ENCODE results near the gene RIC8B.

Gene RIC8B

DNA sequence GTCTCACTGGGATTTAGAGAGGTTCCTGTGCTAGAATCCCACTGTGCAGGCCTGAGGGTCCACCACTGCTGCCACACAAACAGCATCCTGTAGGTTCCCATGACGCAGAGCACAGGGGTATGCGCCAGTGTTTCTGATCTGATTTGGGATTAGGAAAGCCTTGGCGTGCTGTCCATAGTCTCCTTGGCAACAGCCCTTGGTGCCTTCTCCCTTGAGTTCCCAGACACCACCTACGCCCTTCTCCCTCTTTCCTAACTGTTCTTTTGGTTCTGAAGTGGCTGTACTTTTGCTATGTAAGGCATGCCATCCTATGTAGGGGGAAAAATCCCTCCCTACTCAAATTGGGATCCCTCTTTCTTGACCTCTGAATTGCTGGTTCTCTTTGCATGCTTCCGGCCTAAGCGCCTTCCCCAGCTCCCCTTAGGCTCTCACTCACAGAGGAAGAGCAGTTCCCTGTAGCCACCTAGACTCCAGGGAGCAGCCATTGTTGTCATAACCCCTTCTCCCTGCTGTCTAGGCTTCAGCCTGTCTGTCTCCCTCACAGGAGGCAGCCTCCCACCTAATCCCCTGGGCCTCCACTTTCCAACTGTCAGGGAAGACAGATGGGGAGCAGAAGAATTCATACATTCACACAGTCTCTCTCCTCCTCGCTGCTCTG is 14.8 kb upstream of the RIC8B start:
- DNase-seq, result no peak

DNA sequence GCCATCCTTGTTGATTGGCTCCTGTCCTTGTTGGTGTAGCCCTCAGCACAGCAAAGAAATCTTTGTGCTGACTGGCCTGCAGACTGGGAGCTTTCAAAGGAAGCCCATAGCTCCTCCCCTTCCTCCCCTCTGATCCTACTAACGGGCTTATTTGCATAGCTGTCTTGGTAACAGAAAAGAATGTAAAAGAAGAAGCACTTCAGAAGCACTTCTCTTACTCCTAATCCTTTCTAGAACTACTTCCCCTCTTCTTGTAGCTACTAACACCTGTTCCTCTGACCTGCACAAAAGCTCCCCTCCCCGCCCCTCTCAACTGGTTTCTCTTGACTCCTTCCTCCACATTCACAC is 14.3 kb upstream of the RIC8B start:
- DNase-seq, result peak in 1 of 2 experiments; percentile 16

DNA sequence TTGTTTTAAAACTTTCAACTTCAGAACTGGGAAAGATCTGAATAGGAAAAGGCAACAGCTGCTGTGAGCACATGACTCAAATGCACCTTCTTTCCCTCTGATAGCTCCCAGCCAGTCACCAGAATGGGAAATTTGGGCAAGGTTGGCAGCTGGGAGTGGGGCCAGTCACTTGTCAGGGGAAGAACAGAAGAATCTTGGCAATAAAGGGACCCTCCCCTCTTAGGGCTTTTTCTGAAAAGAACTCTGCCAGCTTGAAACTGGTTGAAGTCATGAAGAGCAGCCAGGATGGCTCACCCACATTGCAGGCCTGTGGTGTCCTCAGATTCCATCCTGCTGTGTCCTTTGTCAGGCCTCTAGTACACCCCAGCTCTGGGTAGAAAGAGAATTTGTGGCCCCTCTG is 10.3 kb upstream of the RIC8B start:
- no peak for DNase-seq

DNA sequence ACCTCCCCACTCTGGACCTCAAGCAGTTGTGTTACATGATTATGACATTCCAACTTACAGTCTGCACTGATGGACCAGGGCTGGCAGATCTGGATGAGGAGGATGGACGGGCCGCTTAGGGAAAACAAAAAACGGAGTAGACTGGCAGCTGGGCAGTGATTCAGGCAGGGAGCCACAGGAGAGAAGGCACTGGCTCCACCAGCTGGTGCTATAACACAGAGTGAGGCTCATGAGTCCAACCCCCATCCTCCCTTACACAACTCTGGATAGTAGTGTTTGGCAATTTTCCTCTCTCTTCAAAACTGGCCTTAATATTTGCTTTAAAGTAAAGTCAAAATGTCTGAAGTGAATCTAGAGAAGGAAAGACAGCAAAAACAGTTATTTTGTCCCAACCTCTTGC is 9.7 kb upstream of the RIC8B start:
- no peak for DNase-seq

DNA sequence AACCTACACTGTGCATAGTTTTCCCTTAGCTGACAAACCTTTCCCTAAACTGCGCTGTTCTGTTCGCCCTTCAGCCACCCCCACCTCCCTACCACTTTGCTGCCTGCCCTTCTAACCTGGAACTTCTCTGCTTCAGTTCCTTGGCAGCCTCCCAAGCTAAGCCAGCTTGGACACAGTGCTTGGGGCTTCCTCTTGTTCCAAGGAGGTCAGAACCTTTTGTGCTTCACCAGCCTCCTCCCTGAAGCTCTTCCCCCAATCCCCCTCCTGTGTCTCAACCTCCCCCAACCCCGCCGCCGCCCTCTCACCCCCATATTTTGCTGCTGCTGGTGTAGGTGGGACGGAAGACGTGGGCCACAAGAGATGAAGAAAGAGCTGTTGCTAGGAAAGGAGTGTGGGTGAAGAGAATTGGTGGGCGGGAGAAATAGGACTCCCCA is 8.1 kb upstream of the RIC8B start:
- DNase-seq, result no peak

DNA sequence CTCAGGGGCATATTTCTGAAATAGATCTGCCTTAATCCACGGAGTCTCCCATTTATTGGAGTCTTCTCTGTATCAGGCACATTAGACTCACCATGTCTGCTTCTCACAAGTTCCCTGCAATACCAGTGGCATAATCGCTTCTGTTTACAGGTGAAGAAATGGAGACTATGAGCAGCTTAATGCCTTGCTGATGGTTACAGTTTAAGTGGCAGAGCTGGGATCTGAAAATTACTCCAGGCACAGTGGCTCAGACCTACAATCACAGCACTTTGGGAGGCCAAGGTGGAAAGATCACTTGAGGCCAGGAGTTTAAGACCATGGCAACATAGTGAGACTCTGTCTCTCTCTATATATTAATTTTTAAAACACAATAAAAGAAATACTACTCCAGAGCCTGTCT is 7.3 kb upstream of the RIC8B start:
- DNase-seq, result no peak

DNA sequence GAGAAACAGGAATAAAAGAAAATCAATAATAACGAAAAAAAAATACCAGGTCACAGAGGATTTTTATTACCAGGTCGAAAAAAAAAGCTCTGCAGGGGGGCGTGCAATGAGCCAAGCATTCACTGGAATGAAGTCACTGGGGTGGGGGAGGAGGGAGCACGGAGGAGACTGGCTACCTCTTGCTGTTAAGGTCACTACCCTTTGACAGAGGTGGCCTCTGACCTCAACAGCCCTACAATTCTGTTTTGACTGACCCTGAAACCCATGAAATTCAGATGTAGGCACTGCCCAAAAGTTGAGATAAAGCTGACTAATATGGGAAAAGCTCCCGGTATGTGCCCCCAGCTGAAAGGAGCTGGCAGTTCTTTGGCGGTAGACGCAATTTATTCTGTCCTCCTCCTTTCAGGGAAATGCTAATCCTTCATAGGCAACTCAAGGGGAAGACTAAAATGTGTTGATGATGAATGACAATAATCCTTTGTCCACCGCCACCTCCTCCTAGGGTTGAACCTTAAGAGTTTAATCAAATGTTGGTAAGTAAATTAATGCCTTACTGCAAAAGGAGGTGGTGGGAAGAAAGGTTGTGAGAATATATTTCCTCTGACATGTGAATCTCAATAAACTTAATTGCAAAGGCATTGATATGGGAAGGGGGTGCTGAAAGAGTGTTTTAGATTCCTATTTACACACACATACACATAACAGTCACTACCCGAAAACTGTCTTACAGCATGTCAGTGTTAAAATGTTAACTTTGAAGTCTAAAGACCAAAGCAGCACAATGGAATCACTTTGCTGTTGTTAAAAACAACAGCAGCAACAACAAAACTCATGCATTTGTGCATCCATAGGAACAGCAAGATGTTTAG is 6.3 kb upstream of the RIC8B start:
- DNase-seq, result no peak

DNA sequence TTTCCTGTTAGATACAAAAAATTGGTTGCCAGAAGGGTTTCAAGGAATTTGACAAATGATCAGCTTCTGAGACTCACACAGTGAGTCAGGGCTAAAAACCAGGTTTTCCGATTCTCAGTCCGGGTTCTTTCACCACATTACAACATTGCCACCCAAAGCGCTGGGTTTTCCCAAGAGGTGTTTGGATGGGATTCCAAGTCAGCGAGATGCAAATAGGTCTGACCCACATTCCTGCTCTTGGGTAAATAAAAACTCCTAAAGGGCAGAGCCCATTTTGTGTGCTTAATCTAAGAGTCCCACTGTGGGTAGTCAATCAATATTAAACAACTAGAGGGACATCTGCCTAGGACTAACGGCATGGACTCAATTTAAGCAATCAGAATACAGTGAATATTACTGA is 5.4 kb upstream of the RIC8B start:
- no peak for DNase-seq

DNA sequence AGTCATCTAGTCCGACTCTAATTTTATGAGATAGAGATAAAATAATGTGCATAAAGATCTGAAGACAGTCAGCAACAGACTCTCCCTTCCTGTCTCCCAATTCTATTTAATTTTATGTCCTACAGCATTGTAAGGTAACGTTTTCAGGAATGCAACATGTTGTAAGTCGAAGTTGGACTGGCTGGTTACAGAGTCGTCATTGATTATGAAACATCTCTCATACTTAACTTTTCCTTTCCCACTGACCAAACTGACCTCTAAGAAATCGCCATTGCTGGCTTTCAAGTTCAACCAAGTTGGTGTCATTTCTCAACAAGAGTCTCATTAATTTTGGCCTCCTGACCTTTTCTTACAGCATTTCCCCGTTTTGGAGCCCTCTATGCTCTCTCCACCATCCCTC is 4.9 kb upstream of the RIC8B start:
- no peak for DNase-seq

DNA sequence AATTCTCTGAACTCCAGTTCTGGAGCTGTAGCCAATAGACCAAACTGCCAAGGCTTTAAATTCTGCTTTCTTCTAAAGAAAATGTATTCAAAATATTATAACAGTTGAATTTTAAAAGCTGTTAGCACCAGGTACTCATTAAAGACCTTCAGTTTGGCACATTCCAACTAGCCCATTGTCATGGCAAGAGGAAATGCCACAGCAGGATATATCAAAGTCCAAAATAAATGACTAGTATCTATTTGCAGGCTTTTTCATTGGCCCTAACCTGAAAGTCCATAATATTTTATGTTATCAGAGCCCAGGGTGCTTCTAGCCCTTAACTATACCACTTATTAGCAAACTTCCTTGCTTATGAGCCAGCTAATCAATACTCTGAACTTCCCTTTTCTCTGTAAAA is 3.1 kb upstream of the RIC8B start:
- DNase-seq, result no peak

DNA sequence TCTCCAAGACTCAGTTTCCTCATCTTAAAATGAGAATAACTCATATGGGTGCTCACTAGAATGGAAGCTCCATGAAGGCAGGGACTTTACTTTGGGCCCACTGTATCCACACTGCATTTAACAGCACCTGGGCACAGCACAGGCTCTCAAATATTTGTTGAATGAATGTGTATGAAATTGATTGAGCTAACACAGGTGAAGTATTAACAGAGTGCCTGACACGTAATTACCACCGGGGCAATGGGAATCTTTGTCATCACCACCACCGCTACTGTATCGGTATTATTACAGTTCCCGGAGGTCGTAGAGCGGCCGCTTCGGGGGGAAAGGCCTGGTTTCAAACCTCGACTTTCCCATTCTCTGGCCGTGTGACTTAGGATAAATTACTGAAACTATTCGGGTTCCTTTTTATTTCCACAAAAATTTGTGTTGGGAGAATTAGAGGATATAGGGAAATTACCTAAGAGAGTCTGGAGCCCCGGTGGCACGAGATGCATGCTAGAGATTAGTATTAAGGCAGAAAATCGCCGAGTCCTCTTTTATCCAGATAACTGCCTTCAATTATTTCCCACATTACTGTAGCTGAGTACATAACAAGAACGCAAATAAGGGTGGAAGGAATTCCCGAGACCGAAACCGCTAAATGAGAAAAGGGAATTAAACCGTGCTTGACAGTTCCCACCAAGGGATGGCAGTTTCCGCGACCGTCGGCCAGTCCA is 1.0 kb upstream of the RIC8B start:
- no peak for DNase-seq

DNA sequence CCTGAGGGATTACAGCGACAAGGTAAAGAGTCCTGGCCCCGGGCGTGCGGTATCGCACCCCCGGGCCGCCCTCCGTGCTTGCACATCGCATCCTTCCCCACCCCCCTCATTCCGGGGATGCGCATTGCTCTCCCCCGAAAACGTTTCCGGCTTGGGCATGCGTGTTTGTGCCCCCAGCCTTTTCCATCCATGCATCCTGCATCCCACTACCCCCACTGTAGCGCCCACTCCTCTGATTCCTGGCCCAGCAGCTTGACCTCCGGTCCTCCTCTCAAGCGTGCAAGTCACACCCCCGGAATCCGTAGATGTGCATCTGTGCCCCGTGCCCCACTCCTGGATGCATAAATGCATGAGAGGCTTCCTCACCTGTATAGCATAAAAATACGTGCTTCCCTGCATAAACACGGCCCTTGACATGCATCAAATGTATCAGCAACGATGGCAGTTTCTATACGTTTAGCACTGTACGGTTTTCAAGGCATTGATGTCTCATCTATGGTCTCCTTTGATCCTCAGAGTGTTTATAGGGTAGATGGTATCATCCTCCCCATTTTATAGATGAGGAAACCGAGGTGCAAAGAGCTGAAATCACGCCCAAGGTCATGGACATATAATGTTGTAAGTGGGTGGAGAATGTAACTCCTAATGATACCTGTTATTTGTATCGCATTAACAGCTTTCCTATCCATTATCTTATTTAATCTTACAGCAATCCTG is 484 bp downstream of the RIC8B start:
- DNase-seq, result peak; percentile 27 to 40

DNA sequence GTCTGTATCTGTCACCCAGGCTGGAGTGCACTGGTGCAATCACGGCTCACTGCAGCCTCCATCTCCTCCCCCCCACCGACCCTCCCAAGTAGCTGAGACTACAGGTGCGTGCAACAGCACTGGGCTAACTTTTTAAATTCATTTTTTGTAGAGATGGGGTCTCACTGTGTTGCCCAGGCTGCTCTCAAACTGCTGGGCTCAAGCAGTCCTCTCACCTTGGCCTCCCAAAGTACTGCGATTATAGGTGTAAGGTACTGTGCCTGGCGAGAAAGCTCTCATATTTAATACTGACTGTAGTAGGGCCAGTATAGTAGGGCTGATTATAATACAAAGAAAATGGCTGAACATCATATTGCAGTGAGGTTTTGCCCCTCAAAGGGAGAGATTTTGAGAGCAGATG is 2.4 kb downstream of the RIC8B start:
- DNase-seq, result no peak

DNA sequence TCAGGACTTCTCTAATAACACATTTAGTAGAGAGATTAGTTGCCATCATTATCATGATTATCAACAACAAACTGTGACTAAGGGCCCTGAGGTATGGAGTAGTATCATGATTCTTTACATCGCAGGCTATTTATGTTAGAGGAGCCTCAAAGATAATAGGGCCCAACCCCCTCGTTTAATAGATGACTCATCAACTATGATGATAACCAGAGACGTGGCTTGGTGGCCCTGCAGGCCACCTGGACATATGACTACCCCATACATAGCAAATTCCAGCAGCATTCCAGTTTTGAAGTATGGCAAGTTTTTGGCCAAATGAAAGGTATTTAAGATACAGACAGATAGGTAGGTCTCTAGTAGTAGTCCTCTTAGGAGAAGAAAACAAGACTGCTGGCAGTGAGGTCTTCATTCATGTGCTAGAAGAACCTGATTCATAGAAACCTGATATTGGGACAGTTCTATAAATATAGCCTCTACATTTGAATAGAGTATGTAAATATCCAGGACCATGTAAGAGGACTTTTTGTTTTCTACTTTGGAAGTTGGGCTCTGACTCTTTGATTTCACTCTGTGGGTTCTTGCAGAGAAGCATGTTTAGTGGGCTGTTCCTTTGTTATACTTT is 5.6 kb downstream of the RIC8B start:
- no peak for DNase-seq

DNA sequence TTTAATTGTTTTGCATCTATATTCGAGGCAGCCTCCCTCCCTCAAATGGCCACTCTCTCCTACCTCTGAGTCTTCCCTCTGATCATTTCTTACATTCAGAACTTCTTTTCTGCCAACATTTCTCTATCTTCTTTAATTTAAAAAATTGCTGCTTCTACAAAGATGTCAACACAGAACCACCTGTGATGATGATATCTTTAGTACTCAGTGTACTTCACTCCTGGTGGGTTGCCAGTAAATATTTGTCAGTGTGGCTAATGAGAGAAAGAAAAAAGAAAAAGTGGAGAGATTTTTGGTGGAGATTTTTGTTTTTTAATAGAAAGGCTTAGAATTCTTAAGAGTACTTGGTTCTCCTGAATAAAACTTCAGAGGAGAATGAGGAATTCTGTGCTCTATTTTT is 8.1 kb downstream of the RIC8B start:
- no peak for DNase-seq

DNA sequence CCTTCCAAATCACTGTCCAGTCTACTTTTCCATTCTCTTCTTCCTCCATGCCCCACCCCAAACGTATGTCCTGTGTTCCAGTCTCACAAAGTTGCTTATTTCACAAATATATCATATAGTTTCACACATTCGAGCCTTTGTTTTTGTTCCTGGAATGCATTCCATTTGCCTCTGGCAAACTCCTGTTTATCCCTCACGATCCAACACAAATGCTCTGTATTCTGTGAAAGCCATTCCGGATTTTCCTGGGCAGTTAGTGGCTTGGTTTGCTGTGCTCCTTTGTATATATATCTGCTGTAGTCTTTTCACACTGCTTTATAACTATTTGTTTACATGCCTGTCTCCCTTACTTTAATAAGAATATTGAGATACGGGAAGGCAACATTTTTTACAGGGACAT is 9.0 kb downstream of the RIC8B start:
- DNase-seq, result no peak

DNA sequence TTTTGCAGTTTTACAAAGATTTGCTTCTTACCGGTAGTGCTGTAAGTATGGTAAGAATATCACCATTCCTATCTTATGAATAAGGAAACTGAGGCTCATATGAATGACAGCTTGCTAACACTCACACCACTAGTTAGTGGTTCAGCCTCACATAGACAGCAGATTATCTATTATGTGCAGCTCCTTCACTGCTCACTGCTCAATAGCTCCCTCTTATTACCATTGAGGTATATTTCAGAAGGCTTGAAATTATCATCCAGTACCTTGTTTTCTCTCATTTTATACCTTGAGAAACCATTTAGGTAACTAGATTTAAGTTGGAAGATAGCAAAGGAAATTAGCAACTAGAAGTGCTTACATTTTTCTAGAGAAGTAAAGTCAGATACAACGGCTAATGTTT is 15.5 kb downstream of the RIC8B start:
- no peak for DNase-seq

DNA sequence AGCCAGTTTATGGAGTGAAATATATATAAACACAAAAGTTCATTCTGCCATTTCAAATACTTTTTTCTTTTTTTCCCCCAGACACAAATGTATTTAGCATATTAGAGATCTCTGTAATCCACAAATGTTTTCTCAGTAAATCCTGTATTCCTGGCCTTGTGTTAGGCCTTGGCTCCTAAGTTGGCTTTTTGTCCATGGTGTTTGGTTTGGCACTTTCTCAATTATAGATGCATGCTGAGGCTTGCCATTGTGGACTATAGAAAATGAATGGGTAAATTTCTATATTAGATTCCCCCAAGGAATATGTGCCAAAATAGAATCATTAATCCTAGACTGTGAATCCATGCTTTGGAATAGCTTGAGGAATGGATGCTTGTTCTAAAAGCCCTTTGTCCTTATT is 17.0 kb downstream of the RIC8B start:
- DNase-seq, result no peak

DNA sequence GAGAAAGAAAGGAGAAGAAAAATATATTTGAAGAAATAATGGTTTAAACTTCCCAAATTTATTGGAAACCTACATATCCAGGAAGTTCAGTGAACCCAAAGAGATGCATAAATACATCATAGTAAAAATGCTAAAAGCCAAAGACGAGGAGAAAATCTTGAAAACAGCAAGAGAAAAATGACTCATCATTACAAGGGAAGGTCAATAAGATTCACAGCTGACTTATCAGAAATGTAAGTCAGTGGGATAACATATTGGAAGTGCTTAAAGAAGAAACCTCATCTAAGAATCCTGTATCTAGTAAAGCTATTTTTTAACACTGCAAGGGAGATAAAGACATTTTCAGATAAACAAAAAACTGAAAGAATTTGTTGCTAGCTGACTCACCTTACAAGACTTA is 19.9 kb downstream of the RIC8B start:
- DNase-seq, result no peak

DNA sequence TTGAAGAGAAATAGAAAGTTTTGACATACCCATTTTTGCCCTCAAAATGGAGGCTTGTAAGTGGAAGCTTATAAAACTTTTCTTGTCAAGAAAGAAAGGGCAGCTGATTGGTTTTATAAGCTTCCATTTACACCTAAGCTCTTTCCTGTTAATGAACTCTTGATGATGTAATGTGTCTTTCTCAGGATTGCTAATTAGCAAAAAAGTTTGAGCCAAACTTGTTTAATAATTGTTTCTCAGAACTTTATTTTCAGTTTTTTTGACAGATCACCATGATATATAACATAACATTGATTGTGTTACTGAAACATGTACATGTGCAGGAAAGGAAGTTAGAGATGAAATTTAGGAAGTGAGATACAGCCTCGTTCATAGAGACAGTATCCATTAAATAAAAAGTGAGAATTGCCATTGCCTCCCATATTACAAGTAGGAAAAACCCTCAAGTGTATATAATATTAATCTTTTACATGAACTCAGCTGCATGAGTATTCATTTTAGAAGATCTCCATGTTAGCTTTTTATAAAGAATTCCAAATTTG is 26.8 kb downstream of the RIC8B start:
- DNase-seq, result no peak

DNA sequence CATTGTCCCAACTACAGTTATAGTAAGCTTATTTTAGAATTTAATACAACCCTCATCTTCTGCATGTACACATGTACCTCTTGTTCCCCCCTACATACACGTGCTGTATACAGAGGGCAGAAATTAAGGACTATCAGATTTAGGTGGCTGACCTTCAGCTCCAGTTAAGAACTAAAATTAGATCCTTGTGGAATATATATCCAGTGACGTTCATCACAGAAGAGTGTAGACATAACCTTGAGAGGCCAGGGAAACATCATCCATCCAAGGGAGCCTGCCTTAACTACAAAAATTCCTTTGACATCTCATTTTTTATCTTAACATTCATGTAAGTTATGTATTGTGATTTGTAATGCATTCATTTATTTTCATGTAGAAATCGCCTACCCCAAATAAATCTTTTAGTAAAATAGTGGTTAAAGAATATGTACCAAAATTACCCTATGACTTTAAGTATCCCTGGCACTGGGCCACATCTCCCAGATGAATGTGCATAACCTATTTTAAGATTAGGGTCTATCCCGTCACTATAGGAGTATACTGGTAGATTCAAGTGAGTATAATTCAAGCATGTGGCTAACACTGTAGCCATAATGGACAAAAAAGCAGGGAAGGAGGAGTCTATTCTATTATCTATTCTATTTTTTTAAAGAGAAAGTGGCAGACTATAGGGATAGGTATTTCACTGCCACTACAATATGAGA is 27.5 kb downstream of the RIC8B start:
- DNase-seq, result no peak

DNA sequence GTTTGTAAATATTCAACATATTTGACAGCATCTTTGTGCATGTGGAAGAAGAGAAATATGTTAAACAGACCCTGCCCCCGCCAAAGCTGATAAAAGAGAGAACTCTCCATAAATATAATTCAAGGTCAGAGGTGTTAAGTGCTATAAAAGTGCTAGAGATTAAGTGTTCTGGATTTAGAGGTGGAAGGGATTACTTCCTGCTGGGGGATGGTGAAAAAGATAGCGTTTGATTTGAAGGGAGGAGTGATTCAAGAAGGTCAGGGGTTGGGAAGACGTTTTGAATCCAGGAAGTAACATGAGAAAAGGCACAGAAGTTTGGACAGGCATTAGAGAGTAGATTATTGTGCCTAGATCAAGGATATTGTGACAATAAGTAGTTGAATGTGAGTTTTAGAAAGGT is 30.2 kb downstream of the RIC8B start:
- DNase-seq, result no peak

Data from activated CD4-positive, alpha-beta T cell treated with anti-CD3 and anti-CD28 coated beads, Interleukin-2, amount 50 U/mL, for 48 hours (primary cell).